ENCODE data around the gene AIFM2.
"Not testable (repeated sequence)": the region's sequence is repeated elsewhere in the genome, so short reads cannot be mapped to it uniquely, and the experiment has no call there.

Gene AIFM2

GRCh38 chr10:70132098-70133029 is at the start of gene AIFM2:
AIFM2 (minus strand) TSS chr10:70132825; CDS start chr10:70124084, 8,741 bp downstream.
- DNase-seq (ENCODE audit: low read depth) = no peak

GRCh38 chr10:70179209-70179608 is 46.6 kb upstream of the AIFM2 start:
- DNase-seq (ENCODE audit: low read depth) = not testable (repeated sequence)

GRCh38 chr10:70178139-70178725 is 45.6 kb upstream of the AIFM2 start:
- DNase-seq (ENCODE audit: low read depth) = no peak

- DNase-seq (ENCODE audit: low read depth) = no peak
Measured at GRCh38 chr10:70176441-70176840, 43.8 kb upstream of the AIFM2 start.

- DNase-seq (ENCODE audit: low read depth) = no peak
Measured at GRCh38 chr10:70175516-70175915, 42.9 kb upstream of the AIFM2 start.

- no peak for DNase-seq (ENCODE audit: low read depth)
Measured at GRCh38 chr10:70174058-70174741, 41.6 kb upstream of the AIFM2 start.

GRCh38 chr10:70169649-70170364 is 37.2 kb upstream of the AIFM2 start:
- no peak for DNase-seq (ENCODE audit: low read depth)

- no peak for DNase-seq (ENCODE audit: low read depth)
Measured at GRCh38 chr10:70169011-70169410, 36.4 kb upstream of the AIFM2 start.

- DNase-seq (ENCODE audit: low read depth) = no peak
Measured at GRCh38 chr10:70167246-70167645, 34.6 kb upstream of the AIFM2 start.

GRCh38 chr10:70166394-70166793 is 33.8 kb upstream of the AIFM2 start:
- no peak for DNase-seq (ENCODE audit: low read depth)

- DNase-seq (ENCODE audit: low read depth) = no peak
Measured at GRCh38 chr10:70164163-70164562, 31.5 kb upstream of the AIFM2 start.

- no peak for DNase-seq (ENCODE audit: low read depth)
Measured at GRCh38 chr10:70163448-70163847, 30.8 kb upstream of the AIFM2 start.

GRCh38 chr10:70162892-70163201 is 30.2 kb upstream of the AIFM2 start:
- DNase-seq (ENCODE audit: low read depth) = no peak

GRCh38 chr10:70162151-70162891 is 29.7 kb upstream of the AIFM2 start:
- DNase-seq (ENCODE audit: low read depth) = no peak

- no peak for DNase-seq (ENCODE audit: low read depth)
Measured at GRCh38 chr10:70160798-70161197, 28.2 kb upstream of the AIFM2 start.

- DNase-seq (ENCODE audit: low read depth) = not testable (repeated sequence)
Measured at GRCh38 chr10:70159366-70159765, 26.7 kb upstream of the AIFM2 start.

- no peak for DNase-seq (ENCODE audit: low read depth)
Measured at GRCh38 chr10:70158113-70158512, 25.5 kb upstream of the AIFM2 start.

- no peak for DNase-seq (ENCODE audit: low read depth)
Measured at GRCh38 chr10:70155255-70155838, 22.7 kb upstream of the AIFM2 start.

- no peak for DNase-seq (ENCODE audit: low read depth)
Measured at GRCh38 chr10:70148516-70148915, 15.9 kb upstream of the AIFM2 start.

GRCh38 chr10:70147259-70147625 is 14.6 kb upstream of the AIFM2 start:
- DNase-seq (ENCODE audit: low read depth) = no peak

Data from HS-5 (cell line).